ENCODE results near the gene CPA2.
A peak's percentile ranks its signal among the peaks of the same experiment; 100 is the strongest.
"Not testable (repeated sequence)": the region's sequence is repeated elsewhere in the genome, so short reads cannot be mapped to it uniquely, and the experiment has no call there.

CPA2 gene

DNA sequence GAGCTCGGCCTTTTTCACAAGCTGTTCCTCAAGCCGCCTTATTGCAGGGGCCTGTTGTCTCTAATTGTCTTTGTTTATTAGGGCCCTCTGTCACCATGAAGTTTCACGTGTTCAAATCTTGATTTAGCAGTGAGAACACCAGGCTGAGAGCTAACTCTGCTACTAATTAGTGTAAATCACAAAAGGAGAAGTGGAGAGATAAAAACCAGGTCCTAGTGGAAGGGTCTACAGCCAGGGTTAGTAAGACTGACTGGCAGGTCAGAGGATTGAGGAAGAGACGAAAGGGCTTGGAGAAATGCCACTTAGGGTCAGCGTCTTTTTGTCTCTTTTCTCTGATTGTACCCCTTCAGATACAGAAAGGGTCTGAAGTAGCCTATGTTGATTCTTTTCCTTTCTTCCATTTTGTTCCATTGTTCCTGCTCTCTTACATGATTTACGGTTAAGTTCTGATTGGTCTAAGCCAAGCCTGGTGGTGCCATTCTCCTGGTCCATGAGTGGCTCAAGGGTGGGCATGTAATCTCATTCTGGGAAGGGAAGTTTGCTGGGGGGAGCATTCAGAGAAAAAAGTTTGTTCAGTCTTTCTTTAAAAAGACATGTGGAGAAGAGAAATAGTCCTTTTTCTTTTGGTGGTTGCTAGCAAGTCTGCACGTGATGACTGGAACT, 37.7 kb upstream of the CPA2 start:
- Histone ChIP-seq H3K27ac (no peak overlapping the region), H3K36me3 (no peaks in the 10 kb centered on the region), H3K4me1 (peaks cover 0 to 7% (median 0%) of the 10 kb centered on the region in 10 experiments; a peak in 2 of 20 replicates), H3K4me2 (peak overlapping the region in 3 of 11 experiments; percentile 10 to 40 (median 20); a peak in 2 of 22 replicates), H3K9me3 (replicated peaks in 1 of 11) (peaks cover 0 to 20% (median 11%) of the 10 kb centered on the region in 11 experiments; a peak in 15 of 22 replicates), H3K4me3 (no peak overlapping the region), H4K20me1 (no peaks in the 10 kb centered on the region), H3K27me3 (no peaks in the 10 kb centered on the region), H3K9ac (no peak overlapping the region)
- TF ChIP-seq Cebpa-rat (IDR thresholded peaks at IDR 0.05): no peak

GRCh38 chr7:130229981-130230380, 36.7 kb upstream of the CPA2 start:
- not testable (repeated sequence) for H3K4me3 ChIP-seq, H3K27me3 ChIP-seq, H3K4me2 ChIP-seq, H3K4me1 ChIP-seq, H3K9ac ChIP-seq, H3K36me3 ChIP-seq, H3K27ac ChIP-seq, H4K20me1 ChIP-seq
- peaks cover 0 to 20% (median 11%) of the 10 kb centered on the region in 11 experiments; a peak in 15 of 22 replicates for H3K9me3 ChIP-seq (replicated peaks in 1 of 11)

GRCh38 chr7:130231792-130232191, 34.9 kb upstream of the CPA2 start:
- no peak overlapping the region for H3K9ac ChIP-seq
- H3K4me2 ChIP-seq: no peak overlapping the region
- peaks cover 0 to 7% (median 0%) of the 10 kb centered on the region in 10 experiments; a peak in 2 of 20 replicates for H3K4me1 ChIP-seq
- TF ChIP-seq Cebpa-rat (IDR thresholded peaks at IDR 0.05): no peak
- no peaks in the 10 kb centered on the region for H3K27me3 ChIP-seq
- no peaks in the 10 kb centered on the region for H4K20me1 ChIP-seq
- H3K4me3 ChIP-seq: no peak overlapping the region
- H3K36me3 ChIP-seq: no peaks in the 10 kb centered on the region
- no peak overlapping the region for H3K27ac ChIP-seq
- H3K9me3 ChIP-seq (replicated peaks in 1 of 11): peaks cover 0 to 20% (median 11%) of the 10 kb centered on the region in 11 experiments; a peak in 15 of 22 replicates

DNA sequence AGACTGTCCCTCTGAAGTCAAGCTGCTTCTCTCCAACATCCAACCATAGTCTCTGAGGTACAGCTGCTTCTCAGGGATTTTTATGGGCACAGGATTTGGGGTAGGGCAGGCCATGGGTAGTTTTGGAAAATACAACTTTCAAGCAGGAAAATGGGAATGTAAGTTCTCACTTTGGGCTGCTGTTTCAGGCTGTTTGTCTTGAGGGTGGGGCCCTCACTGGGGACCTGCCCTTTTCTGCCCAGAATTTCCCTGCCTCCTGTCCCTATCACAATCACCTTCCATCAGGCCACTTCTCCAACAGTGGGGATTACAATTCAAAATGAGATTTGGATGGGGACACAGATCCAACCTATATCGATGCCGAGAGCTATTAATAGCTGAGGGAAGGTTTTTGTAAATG, 34.5 kb upstream of the CPA2 start:
- peaks cover 0 to 20% (median 11%) of the 10 kb centered on the region in 11 experiments; a peak in 15 of 22 replicates for H3K9me3 ChIP-seq (replicated peaks in 1 of 11)
- no peak overlapping the region for H3K4me3 ChIP-seq
- TF ChIP-seq Cebpa-rat (IDR thresholded peaks at IDR 0.05): no peak
- H3K4me2 ChIP-seq: no peak overlapping the region
- H4K20me1 ChIP-seq: no peaks in the 10 kb centered on the region
- H3K36me3 ChIP-seq: no peaks in the 10 kb centered on the region
- no peak overlapping the region for H3K9ac ChIP-seq
- no peaks in the 10 kb centered on the region for H3K27me3 ChIP-seq
- H3K4me1 ChIP-seq: peaks cover 0 to 7% (median 0%) of the 10 kb centered on the region in 10 experiments; a peak in 2 of 20 replicates
- H3K27ac ChIP-seq: no peak overlapping the region

DNA sequence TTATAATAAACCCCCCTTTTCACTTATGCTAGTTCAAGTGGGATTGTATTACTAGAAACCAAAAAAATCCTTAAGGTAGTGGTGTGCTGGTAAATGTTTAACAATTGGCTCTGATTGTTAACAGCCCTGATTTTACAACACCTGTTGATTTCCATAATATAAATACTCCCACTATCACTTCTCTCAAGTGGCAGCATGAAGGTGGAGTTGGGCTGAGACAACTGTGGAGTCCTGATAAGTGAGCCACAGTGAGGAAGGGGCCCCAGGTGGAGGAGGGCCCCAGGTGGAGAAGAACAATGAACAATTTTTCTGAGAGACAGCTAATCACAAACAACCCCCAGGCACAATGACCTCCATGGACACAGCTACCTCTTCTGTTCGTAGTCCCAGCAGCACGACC, 32.6 kb upstream of the CPA2 start:
- Histone ChIP-seq H3K9me3 (replicated peaks in 1 of 11) (peaks cover 0 to 20% (median 11%) of the 10 kb centered on the region in 11 experiments; a peak in 15 of 22 replicates), H4K20me1 (no peaks in the 10 kb centered on the region), H3K27ac (no peak overlapping the region), H3K36me3 (no peaks in the 10 kb centered on the region), H3K4me2 (no peak overlapping the region), H3K27me3 (no peaks in the 10 kb centered on the region), H3K4me3 (no peak overlapping the region), H3K9ac (no peak overlapping the region), H3K4me1 (0 out of 20 replicates have a peak, but pooled peaks cover 0 to under 1% (median 0%) of the 10 kb centered on the region in 10 experiments)
- TF ChIP-seq Cebpa-rat (IDR thresholded peaks at IDR 0.05): no peak

- H3K9me3 ChIP-seq (replicated peaks in 1 of 11); H3K27me3 ChIP-seq; H3K4me2 ChIP-seq; H3K27ac ChIP-seq; H3K4me3 ChIP-seq; H3K4me1 ChIP-seq; H3K9ac ChIP-seq; H3K36me3 ChIP-seq; H4K20me1 ChIP-seq: not testable (repeated sequence)
Measured at GRCh38 chr7:130236361-130236760, 30.3 kb upstream of the CPA2 start.

DNA sequence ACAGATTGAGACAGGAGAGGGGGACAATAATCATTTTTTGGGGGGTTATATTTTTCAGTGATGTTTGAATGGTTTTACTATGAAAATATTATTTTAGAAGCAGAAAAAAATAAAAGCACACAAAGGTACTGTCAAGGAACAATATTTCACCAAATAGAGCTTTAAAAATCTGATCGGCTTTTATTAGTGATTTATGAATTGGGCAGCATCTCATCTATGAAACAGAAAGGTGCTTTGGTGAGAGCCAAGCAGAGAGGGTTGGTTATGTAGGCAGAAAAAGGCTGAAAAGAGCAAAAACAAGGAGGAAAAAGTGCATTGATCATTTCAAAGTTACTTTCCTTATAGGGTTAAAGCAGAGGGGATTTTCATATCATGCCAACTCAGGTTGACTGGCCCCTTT, 26.4 kb upstream of the CPA2 start:
- no peak for TF ChIP-seq Cebpa-rat (IDR thresholded peaks at IDR 0.05)

GRCh38 chr7:130242198-130243014, 24.3 kb upstream of the CPA2 start:
- Histone ChIP-seq H3K4me1 (no peaks in the 10 kb centered on the region), H3K27me3 (no peaks in the 10 kb centered on the region), H4K20me1 (no peaks in the 10 kb centered on the region), H3K4me2 (no peak overlapping the region), H3K4me3 (no peak overlapping the region), H3K27ac (no peak overlapping the region), H3K9me3 (replicated peaks in 1 of 11) (peaks cover 5 to 15% (median 7%) of the 10 kb centered on the region in 11 experiments; a peak in 13 of 22 replicates), H3K36me3 (no peaks in the 10 kb centered on the region), H3K9ac (no peak overlapping the region)
- no peak for TF ChIP-seq Cebpa-rat (IDR thresholded peaks at IDR 0.05)

More for the DNA sequence above, 26.4 kb upstream of the CPA2 start:
- no peaks in the 10 kb centered on the region for H3K27me3 ChIP-seq
- H3K9ac ChIP-seq: no peak overlapping the region
- H3K9me3 ChIP-seq (replicated peaks in 1 of 11): no peaks in the 10 kb centered on the region
- no peak overlapping the region for H3K27ac ChIP-seq
- H3K4me2 ChIP-seq: no peak overlapping the region
- no peaks in the 10 kb centered on the region for H3K36me3 ChIP-seq
- H4K20me1 ChIP-seq: no peaks in the 10 kb centered on the region
- H3K4me3 ChIP-seq: no peak overlapping the region
- no peaks in the 10 kb centered on the region for H3K4me1 ChIP-seq

DNA sequence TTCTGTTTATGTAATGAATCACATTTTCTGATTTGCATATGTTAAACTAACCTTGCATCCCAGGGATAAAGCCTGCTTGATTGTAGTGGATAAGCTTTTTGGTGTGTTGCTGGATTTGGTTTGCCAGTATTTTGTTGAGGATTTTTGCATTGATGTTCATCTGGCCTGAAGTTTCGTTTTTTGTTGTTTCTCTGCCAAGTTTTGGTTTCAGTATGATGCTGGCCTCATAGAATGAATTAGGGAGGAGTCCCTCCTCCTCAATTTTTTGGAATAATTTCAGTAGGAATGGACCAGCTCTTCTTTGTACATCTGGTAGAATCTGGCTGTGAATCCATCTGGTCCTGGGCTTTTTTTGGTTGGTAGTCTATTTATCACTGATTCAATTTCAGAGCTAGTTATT, 23.2 kb upstream of the CPA2 start:
- not testable (repeated sequence) for H3K4me1 ChIP-seq, H3K36me3 ChIP-seq, H4K20me1 ChIP-seq, H3K4me2 ChIP-seq, H3K4me3 ChIP-seq, H3K27ac ChIP-seq, H3K27me3 ChIP-seq, H3K9ac ChIP-seq
- peaks cover 5 to 15% (median 7%) of the 10 kb centered on the region in 11 experiments; a peak in 13 of 22 replicates for H3K9me3 ChIP-seq (replicated peaks in 1 of 11)

DNA sequence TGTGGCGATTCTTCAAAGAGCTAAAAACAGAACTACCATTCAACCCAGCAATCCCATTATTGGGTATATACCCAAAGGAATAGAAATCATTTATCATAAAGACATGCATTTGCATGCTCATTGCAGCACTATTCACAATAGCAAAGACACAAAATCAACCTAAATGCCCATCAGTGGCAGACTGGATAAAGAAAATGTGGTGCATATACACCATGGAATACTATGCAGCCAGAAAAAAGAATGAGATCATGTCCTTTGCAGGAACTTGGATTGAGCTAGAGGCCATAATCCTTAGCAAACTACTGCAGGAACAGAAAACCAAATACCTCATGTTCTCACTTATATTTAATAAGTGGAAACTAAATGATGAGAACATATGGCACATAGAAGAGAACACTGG, 20.2 kb upstream of the CPA2 start:
- H3K9me3 ChIP-seq (replicated peaks in 1 of 11): peaks cover 5 to 15% (median 8%) of the 10 kb centered on the region in 11 experiments; a peak in 13 of 22 replicates
- H3K27ac ChIP-seq, H3K36me3 ChIP-seq, H4K20me1 ChIP-seq, H3K4me1 ChIP-seq, H3K4me2 ChIP-seq, H3K4me3 ChIP-seq, H3K27me3 ChIP-seq, H3K9ac ChIP-seq: not testable (repeated sequence)

GRCh38 chr7:130248842-130249241, 17.8 kb upstream of the CPA2 start:
- H3K4me3 ChIP-seq, H3K4me2 ChIP-seq, H3K4me1 ChIP-seq, H3K9ac ChIP-seq, H3K27ac ChIP-seq, H3K27me3 ChIP-seq, H4K20me1 ChIP-seq, H3K36me3 ChIP-seq: not testable (repeated sequence)
- H3K9me3 ChIP-seq (replicated peaks in 1 of 11): peaks cover 13 to 25% (median 19%) of the 10 kb centered on the region in 11 experiments; a peak in 18 of 22 replicates

GRCh38 chr7:130249626-130250025, 17.0 kb upstream of the CPA2 start:
- not testable (repeated sequence) for H3K36me3 ChIP-seq, H3K4me1 ChIP-seq, H3K9ac ChIP-seq, H3K27ac ChIP-seq, H4K20me1 ChIP-seq, H3K4me2 ChIP-seq, H3K27me3 ChIP-seq, H3K4me3 ChIP-seq
- H3K9me3 ChIP-seq (replicated peaks in 1 of 11): peaks cover 15 to 29% (median 23%) of the 10 kb centered on the region in 11 experiments; a peak in 19 of 22 replicates
